Left renal cortex interstitium (tissue), 4 donors: ENCODE measurements around the gene CYP4A22. TPM values are rescaled to one million over a fixed set of nuclear protein-coding genes. Genes with fewer than 3 reads are reported as not detected.
"Not testable (repeated sequence)": the region's sequence is repeated elsewhere in the genome, so short reads cannot be mapped to it uniquely, and the experiment has no call there.

ENCODE experiments used
- DNase-seq, 4 donors: peaks; one replicate each; pipeline ENCODE4 v3.0.0-alpha.2; 2013; ENCODE audit warnings: low read depth in 4 of 4, low spot score in 2 of 4, missing footprints in 1 of 4
- polyA plus RNA-seq, 4 donors: library from polyadenylated mRNA; unstranded; fragments of 120-200 nt; gene quantifications; one replicate each; pipeline ENCODE4 v1.2.1, GENCODE V29; 2013; ENCODE audit not compliant: insufficient read length in 4 of 4

Gene CYP4A22
- polyA plus RNA-seq = 1 to 10 TPM; 4.8 to 8.5 (median 6.4) TPM

- DNase-seq = no peak
Observed at GRCh38 chr1:47137198-47137597, at the start of gene CYP4A22. Gene CYP4A22 (plus strand): TSS chr1:47137441. CDS start chr1:47137486, 45 bp downstream.

GRCh38 chr1:47089356-47089755 is 47.9 kb upstream of the CYP4A22 start:
- peak in 1 of 4 donors; percentile 0 for DNase-seq

GRCh38 chr1:47091476-47091875 is 45.8 kb upstream of the CYP4A22 start:
- DNase-seq = not testable (repeated sequence)

GRCh38 chr1:47104816-47105215 is 32.4 kb upstream of the CYP4A22 start:
- no peak for DNase-seq

- DNase-seq = no peak
Observed at GRCh38 chr1:47106792-47107191, 30.4 kb upstream of the CYP4A22 start.

- not testable (repeated sequence) for DNase-seq
Observed at GRCh38 chr1:47107851-47108574, 29.2 kb upstream of the CYP4A22 start.

- DNase-seq = not testable (repeated sequence)
Observed at GRCh38 chr1:47109482-47109881, 27.8 kb upstream of the CYP4A22 start.

- DNase-seq = no peak
Observed at GRCh38 chr1:47113178-47113577, 24.1 kb upstream of the CYP4A22 start.

GRCh38 chr1:47121039-47121438 is 16.2 kb upstream of the CYP4A22 start:
- DNase-seq = not testable (repeated sequence)

GRCh38 chr1:47124834-47125233 is 12.4 kb upstream of the CYP4A22 start:
- not testable (repeated sequence) for DNase-seq

- DNase-seq = not testable (repeated sequence)
Observed at GRCh38 chr1:47126997-47127396, 10.2 kb upstream of the CYP4A22 start.

- DNase-seq = no peak
Observed at GRCh38 chr1:47128221-47128620, 9.0 kb upstream of the CYP4A22 start.

- DNase-seq = not testable (repeated sequence)
Observed at GRCh38 chr1:47128854-47129253, 8.4 kb upstream of the CYP4A22 start.

GRCh38 chr1:47129489-47130230 is 7.6 kb upstream of the CYP4A22 start:
- not testable (repeated sequence) for DNase-seq

- not testable (repeated sequence) for DNase-seq
Observed at GRCh38 chr1:47132665-47133064, 4.6 kb upstream of the CYP4A22 start.

- DNase-seq = no peak
Observed at GRCh38 chr1:47137925-47138615, 829 bp downstream of the CYP4A22 start.

GRCh38 chr1:47140358-47140757 is 3.1 kb downstream of the CYP4A22 start:
- not testable (repeated sequence) for DNase-seq

- not testable (repeated sequence) for DNase-seq
Observed at GRCh38 chr1:47143654-47144053, 6.4 kb downstream of the CYP4A22 start.

- DNase-seq = not testable (repeated sequence)
Observed at GRCh38 chr1:47146495-47146894, 9.3 kb downstream of the CYP4A22 start.

GRCh38 chr1:47147047-47147785 is 10.0 kb downstream of the CYP4A22 start:
- DNase-seq = no peak
